ENCODE results near the gene HAGH.

Gene HAGH

DNA sequence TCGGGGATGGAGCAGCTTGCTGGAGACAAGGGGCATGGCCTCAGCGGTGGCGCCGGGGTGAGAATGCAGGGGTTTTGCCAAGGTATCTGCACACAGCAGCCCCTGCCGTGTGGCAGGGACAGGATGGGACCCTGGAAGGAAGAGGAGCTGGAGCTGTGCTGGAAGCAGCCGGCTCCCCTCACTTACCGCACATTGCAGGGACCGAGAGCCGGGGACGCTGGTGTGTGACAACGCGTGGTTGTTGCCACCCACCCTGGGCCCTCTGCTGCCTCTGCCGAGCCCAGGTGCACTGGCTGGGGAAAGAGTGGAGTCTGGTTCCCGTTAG is 40.8 kb downstream of the HAGH start:
- DNase-seq, result no peak

DNA sequence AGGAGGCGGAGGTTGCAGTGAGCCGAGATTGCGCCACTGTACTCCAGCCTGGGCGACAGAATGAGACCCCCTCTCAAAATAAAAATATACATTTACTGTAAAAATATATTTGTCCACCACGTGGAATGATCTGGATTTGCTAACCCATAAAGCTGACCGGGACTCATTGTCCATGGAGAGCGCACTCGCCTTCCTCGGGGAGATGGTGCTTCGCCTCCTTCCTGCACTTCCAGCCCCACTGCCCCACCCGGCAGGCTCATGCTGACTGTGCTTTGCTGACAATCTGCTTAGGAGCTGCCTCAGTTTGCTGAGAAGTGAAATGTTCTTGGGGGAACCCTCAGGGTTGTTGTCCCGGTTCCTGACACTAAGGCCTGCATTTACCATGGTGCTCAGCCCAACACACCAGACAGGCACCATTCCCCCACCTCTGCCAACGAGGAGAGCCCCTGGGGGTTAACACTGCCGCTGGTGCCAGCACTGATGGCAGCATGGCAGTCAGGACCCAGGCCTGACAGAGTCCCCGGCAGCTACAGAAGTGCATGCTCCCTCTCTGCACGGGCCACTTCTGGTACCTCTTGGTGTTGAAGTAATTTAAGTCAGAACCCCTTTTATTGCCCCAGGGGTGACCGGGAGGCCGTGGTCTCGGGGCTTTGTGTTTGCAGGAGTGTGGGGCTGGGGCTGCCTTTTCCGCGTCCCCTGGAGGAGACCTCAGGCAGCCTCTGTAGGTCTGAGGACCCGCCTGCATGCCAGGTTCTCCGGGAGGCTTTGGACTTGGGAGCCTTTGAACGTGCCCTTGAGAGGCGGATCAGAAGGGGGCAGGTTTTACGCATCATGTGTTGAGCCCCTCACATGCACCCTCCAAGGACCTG is 41.4 kb downstream of the HAGH start:
- DNase-seq, result no peak

- DNase-seq, result peak; percentile 99
These were observed 44.0 kb downstream of the HAGH start, which contains the start of the genes NUBP2 and SPSB3 for GRCh38 chr16:1782408-1783264. Gene NUBP2 (plus strand): TSS chr16:1782960. CDS start chr16:1783021, 61 bp downstream. Gene SPSB3 (minus strand): TSS chr16:1782571. CDS start chr16:1781483, 1,088 bp downstream.

DNA sequence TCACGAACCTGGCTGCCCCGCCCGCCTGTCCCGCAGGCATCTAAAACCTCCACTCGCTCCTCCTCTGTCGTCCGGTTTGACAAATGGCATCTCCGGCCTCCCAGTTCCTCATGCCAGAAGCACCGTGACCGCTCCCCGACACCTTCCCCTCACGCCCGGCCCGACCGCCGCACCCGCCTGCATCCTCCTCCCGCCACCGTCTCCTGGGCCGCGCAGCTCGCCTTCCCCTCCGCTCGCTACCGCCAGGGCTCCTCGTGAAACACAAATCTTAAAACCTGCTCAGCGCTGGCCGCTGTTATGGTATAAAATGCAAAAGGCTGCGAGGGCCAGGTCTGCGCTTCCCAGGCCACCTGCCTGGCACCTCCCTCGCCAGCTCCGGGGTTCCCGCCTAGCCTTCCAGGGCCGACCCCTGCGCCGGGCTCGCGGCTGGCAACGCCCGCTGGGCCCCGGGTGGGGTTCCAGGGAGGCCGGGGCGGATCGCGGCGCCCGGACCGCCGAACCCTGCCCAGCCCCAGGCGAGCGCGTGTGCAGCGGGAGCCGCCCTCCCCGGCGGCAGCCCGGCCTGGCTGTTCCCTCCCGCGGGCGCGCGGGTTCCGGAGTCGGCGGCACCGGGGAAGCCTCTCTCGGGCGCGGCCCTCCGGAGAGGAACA is 44.7 kb downstream of the HAGH start:
- peak; percentile 44 for DNase-seq

GRCh38 chr16:1781254-1781653 is 45.4 kb downstream of the HAGH start:
- DNase-seq, result no peak

DNA sequence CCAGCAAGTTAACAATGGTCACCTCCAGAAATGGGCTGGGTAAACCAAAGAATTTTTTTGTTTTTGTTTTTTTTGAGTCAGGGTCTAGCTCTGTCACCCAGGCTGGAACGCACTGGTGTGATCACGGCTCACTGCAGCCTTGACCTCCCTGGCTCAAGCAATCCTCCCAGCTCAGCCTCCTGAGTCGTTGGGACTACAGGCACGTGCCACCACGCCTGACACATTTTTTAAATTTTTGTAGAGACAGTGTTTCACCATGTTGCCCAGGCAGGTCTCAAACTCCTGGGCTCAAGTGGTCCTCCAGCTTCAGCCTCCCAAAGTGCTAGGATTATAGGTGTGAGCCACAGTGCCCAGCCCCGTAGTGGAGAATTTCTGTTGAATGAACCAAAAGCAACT is 46.0 kb downstream of the HAGH start:
- no peak for DNase-seq

- DNase-seq, result no peak
These were observed 46.6 kb downstream of the HAGH start for GRCh38 chr16:1779741-1780676.

GRCh38 chr16:1779234-1779701 is 47.4 kb downstream of the HAGH start:
- no peak for DNase-seq

GRCh38 chr16:1778200-1779179 is 48.1 kb downstream of the HAGH start:
- DNase-seq, result no peak

GRCh38 chr16:1777375-1778199 is 49.0 kb downstream of the HAGH start:
- no peak for DNase-seq

- no peak for DNase-seq
These were observed 49.6 kb downstream of the HAGH start for GRCh38 chr16:1776991-1777374.

DNA sequence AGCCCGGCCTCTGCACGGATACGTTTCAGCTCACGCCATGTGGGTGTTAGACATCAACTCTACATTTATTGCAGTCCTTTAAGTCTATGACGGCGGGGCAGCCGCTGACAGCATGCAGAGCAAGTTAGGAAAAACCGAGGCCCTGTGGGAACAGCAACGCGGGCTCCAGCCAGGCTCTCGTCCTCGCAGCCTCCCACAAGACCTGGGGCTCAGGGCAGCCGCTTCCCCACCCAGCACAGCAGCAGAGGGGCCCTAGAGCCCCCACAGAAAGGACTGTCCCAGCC is 50.0 kb downstream of the HAGH start:
- DNase-seq, result no peak

DNA sequence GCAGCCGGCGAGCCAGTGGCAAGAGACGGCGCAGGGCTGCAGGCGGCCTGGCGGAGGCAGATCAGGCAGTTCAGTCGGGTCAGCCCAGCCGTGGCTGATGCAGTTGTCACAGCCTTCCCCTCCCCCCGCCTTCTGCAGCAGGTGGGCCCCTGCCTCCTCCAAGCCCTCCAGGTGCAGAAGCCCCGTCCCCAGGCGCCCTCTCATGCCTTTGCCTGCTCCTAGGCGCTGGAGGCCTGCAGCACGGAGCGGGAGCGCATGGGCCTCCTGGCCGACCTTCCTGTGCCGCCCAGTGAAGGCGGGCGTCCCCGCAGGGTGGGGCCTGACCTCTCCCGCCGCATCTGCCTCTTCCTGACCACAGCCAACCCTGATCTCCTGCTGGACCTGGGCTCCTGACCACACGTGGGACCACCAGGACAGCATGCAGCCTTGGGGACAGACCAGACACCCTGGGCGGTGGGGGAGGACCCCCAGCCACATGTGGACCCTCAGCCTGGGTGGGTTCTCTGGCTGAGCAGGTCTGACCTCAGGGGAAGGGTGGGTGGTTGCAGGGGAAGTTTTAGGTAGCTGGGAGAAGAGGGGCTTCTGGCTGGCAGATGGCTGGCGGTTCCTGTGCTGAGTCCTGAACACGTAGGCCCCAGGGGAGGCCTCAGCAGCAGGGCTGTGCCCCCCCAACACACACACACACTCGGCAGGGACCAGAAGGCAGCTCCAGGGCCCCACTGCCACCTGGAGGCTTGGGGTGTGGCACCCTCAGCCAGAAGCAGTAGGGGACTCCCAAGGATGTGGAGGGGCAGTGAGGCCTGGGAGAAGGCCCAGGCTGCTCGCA is 50.6 kb downstream of the HAGH start:
- no peak for DNase-seq

- no peak for DNase-seq
These were observed 51.4 kb downstream of the HAGH start for GRCh38 chr16:1775006-1775845.

GRCh38 chr16:1774448-1774780 is 52.2 kb downstream of the HAGH start:
- DNase-seq, result no peak

GRCh38 chr16:1773703-1774447 is 52.8 kb downstream of the HAGH start:
- DNase-seq, result peak; percentile 19

- peak; percentile 82 for DNase-seq
These were observed 53.5 kb downstream of the HAGH start, which contains the start of gene MRPS34 for GRCh38 chr16:1772908-1773702. Gene MRPS34 (minus strand): TSS chr16:1773134. CDS start chr16:1773119, 15 bp downstream.

Data from activated naive CD4-positive, alpha-beta T cell treated with Interleukin-2 at 50 U/mL for 16 hours (primary cell).